ENCODE results near the gene NEURL2.

NEURL2 gene

GRCh38 chr20:45845452-45845851, 45.6 kb downstream of the NEURL2 start:
- DNase-seq (ENCODE audit: low spot score) (no peak), FAIRE-seq (no peak)

- FAIRE-seq = no peak
Observed at GRCh38 chr20:45843506-45843905, 47.5 kb downstream of the NEURL2 start.

GRCh38 chr20:45842169-45842812, 48.7 kb downstream of the NEURL2 start:
- FAIRE-seq (no peak), DNase-seq (ENCODE audit: low spot score) (no peak)

More at GRCh38 chr20:45843506-45843905, 47.5 kb downstream of the NEURL2 start:
- no peak for DNase-seq (ENCODE audit: low spot score)

- no peak for FAIRE-seq
- no peak for DNase-seq (ENCODE audit: low spot score)
Observed at GRCh38 chr20:45841407-45842129, 49.4 kb downstream of the NEURL2 start.

GRCh38 chr20:45840700-45841198, 50.3 kb downstream of the NEURL2 start:
- DNase-seq (ENCODE audit: low spot score) = no peak
- FAIRE-seq = no peak
